ENCODE results near the gene MUS81. TPM values are rescaled to one million over a fixed set of nuclear protein-coding genes. Genes with fewer than 3 reads are reported as not detected.

MUS81 gene
- total RNA-seq, 1 donor from 2014 or later: 52.8 TPM

DNA sequence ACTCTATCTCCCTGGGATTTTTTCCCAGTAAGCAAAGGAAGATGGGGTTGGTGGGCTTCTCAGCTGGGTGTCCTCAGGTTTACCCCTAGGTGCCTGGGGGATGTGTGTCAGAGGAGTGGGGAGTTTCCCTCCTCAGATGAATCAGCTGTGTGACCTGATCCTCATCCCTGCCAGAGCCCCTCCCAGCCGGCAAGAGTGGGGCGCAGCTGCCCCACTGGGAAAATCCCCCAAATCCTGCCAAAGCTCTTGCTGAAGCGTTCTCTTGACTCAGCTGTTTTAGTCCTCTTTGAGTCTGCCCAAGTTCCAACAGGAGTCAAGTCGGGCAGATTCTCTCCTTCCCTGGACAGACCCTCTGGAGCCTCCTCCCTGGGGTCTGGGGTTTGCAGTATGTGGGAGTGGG lies 52.6 kb downstream of the MUS81 start:
- DNase-seq (ENCODE audit: low read depth, low spot score): no peak

DNA sequence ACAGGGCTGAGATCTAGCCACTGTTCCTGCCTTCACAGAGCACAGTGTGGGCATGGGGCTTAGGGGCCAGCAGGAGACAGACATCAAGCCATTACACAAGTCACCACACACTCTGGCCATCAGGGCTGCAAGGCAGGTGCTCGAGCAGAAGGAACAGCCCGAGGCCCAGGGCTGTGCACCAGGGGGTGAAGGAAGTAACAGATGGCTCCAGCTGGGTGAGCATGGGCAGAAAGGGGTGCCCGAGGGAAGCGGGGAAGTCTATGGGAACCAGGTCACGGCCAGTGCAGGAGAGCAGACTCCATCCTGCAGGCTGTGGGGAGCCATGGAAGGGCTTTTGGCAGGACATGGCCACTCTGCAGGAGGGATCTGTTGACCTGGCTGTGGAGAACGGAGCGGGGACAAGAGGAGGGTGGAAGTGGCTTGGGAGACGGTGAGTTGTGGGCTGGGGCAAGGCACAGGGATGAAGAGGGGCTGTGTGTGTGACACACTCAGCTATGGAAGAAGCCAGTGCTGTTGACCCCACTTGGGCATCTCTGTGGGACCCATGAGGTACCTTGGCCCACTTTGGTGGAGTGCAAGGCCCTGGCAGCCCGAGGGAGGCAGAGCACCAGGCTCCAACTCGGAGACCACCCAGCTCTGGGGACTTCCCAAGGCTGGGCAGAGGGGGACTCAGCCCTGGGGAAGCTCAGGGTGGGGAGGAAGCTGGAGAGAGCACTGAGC lies 55.0 kb downstream of the MUS81 start:
- DNase-seq (ENCODE audit: low read depth, low spot score): no peak

DNA sequence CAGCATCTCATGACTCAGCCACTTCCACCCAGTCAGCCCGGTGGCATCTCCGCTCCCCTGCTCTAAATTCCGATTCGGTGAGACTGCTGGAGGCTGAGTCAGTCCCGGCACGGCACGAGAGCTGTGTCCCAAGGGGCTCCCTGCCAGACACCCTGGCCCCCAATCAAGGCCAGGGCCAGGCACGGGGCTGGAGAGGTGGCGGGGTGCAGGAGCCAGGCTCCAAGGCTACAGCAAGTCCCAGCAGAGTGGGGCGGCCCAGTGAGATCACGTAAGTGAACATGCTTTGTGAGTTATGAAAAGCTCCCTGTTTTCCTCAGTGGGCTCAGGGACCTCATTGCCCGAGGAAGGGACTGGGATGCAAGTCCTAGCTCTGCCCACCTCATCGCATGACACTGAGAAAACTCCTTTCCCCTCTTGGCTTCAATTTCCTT lies 55.6 kb downstream of the MUS81 start:
- peak; percentile 85 for DNase-seq (ENCODE audit: low read depth, low spot score)

Other genes with a start within 250 kb of the MUS81 start
- gene MAP3K11, start 246.2 kb upstream of the MUS81 start, total RNA-seq: 69.9 and 91.4 TPM in 2 replicates
- gene PCNX3, start 244.7 kb upstream of the MUS81 start, total RNA-seq: 14.3 and 17.7 TPM in 2 replicates
- gene SIPA1, start 222.3 kb upstream of the MUS81 start, total RNA-seq: 45.3 and 63.5 TPM in 2 replicates
- 20.0 and 22.5 TPM in 2 replicates for gene RELA, start 197.5 kb upstream of the MUS81 start, total RNA-seq
- gene KAT5, start 148.2 kb upstream of the MUS81 start, total RNA-seq: 35.5 and 37.7 TPM in 2 replicates
- gene RNASEH2C, start 139.6 kb upstream of the MUS81 start, total RNA-seq: 38.1 and 46.3 TPM in 2 replicates
- gene AP5B1, start 79.5 kb upstream of the MUS81 start, total RNA-seq: 7.6 and 8.6 TPM in 2 replicates
- not detected in 2 replicates for gene OVOL1, start 73.4 kb upstream of the MUS81 start, total RNA-seq
- gene SNX32, start 26.5 kb upstream of the MUS81 start, total RNA-seq: 0.14 and 0.79 TPM in 2 replicates
- 1,363 and 1,402 TPM in 2 replicates for gene CFL1, start 2.3 kb upstream of the MUS81 start, total RNA-seq
- 23.9 and 32.8 TPM in 2 replicates for gene EFEMP2, start 12.4 kb downstream of the MUS81 start, total RNA-seq
- 0.07 TPM in 1 of 2 replicates, not detected in the other for gene CTSW, start 19.4 kb downstream of the MUS81 start, total RNA-seq
- gene FIBP, start 28.0 kb downstream of the MUS81 start, total RNA-seq: 152 and 229 TPM in 2 replicates
- 105 and 129 TPM in 2 replicates for gene CCDC85B, start 30.2 kb downstream of the MUS81 start, total RNA-seq
- 11.5 and 16.4 TPM in 2 replicates for gene FOSL1, start 40.0 kb downstream of the MUS81 start, total RNA-seq
- gene C11orf68, start 58.6 kb downstream of the MUS81 start, total RNA-seq: 15.2 and 17.3 TPM in 2 replicates
- 150 and 187 TPM in 2 replicates for gene DRAP1, start 59.0 kb downstream of the MUS81 start, total RNA-seq
- not detected in 2 replicates for gene TSGA10IP, start 85.0 kb downstream of the MUS81 start, total RNA-seq
- gene SART1, start 101.3 kb downstream of the MUS81 start, total RNA-seq: 52.8 and 60.4 TPM in 2 replicates
- 34.0 and 47.6 TPM in 2 replicates for gene EIF1AD, start 141.7 kb downstream of the MUS81 start, total RNA-seq
- gene BANF1, start 142.1 kb downstream of the MUS81 start, total RNA-seq: 38.8 and 45.2 TPM in 2 replicates
- 0.26 and 0.49 TPM in 2 replicates for gene CST6, start 151.6 kb downstream of the MUS81 start, total RNA-seq
- gene CATSPER1, start 166.0 kb downstream of the MUS81 start, total RNA-seq: 0.11 and 0.20 TPM in 2 replicates
- gene GAL3ST3, start 188.7 kb downstream of the MUS81 start, total RNA-seq: 0.07 and 0.14 TPM in 2 replicates
- 107 and 129 TPM in 2 replicates for gene SF3B2, start 191.9 kb downstream of the MUS81 start, total RNA-seq
- 17.5 and 21.9 TPM in 2 replicates for gene PACS1, start 209.8 kb downstream of the MUS81 start, total RNA-seq

Data from pulmonary artery endothelial cell (primary cell).